ENCODE results near the gene CUL9.
"Not testable (repeated sequence)": the region's sequence is repeated elsewhere in the genome, so short reads cannot be mapped to it uniquely, and the experiment has no call there.

CUL9 gene

DNA sequence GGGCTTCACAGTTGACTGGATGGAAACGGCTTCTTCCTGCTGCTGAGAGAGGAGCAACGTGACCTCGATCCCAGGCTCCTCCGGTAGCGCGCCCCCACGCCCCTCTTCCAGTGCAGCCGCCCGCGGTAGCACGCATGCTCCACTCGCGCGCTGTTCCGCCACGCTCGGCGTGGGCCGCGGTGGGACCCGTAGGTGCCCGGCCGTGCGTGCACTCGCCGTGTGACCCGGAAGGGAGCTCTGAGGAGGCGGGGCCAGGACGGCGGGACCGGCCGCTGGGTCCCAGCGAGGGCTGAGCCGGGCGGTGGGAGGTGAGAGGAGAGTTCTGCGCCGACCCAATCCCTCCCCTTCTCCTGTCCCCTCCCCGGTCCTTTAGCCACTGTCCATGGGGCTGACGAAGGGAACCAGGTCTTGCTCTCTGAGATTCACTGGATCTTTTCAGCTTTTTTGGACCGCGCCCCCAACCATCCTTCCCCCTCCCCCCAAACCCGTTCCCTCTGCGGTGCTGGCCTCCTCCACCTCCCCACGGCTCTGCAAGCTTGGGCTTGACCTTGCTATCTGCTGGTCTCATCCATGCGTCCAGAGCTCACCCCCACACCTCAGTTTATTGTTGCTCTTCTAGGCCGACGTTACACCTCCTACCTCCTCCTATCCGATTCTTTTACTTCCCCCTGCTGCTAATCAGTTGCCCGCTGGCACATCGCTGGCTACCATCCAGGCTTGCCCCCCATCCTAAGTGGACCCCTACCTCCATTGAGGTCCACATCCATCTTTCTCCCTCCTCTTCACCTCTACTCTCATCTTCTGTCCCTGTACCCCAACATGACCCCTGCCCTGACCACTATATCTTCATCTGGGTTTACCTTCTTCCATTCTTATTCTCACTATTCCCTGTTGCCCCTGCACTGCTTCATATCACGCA lies at the start of gene CUL9:
TSS of gene CUL9 (plus strand) at position 255 of the 919 bp plus-strand sequence. CDS start 2,115 bp downstream, outside the sequence.
- peak within 1 kb of the TSS; percentile 2 for H3K27ac ChIP-seq (ENCODE audit: low read depth, low read length)
- H3K4me1 ChIP-seq (ENCODE audit: control insufficient read depth, insufficient read depth, low read length, unreplicated experiment), result peaks cover 22% of the 10 kb centered on the region
- peaks cover 3% of the 10 kb centered on the region for H3K79me2 ChIP-seq (ENCODE audit: control insufficient read depth, insufficient read depth, low read length, unreplicated experiment)
- H2AFZ ChIP-seq (ENCODE audit: low read length, unreplicated experiment), result peak within 1 kb of the TSS; percentile 44
- peak within 1 kb of the TSS; percentile 78 for H3K4me3 ChIP-seq (ENCODE audit: low read depth, low read length)
- peaks cover 8% of the 10 kb centered on the region; the same call in 1 of the 2 replicates for H3K36me3 ChIP-seq (ENCODE audit: insufficient read depth, low read length)
- no peaks in the 10 kb centered on the region for H3K27me3 ChIP-seq (ENCODE audit: insufficient read depth, low read length)

DNA sequence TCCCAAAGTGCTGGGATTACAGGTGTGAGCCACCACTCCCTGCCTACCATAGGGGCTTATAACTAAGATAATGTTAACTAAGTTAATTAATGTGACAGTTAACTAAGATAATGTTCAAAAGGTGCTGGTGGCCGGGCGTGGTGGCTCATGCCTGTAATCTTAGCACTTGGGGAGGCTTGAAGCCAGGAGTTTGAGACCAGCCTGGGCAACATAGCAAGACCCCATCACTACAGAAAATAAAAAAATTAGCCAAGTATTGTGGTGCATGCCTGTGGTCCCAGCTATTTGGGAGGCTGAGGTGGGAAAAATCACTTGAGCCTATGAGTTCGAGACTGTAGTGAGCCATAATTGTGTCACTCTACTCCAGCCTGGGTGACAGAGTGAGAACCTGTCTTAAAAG lies 43.7 kb upstream of the CUL9 start:
- H3K4me1 ChIP-seq (ENCODE audit: control insufficient read depth, insufficient read depth, low read length, unreplicated experiment), result no peaks in the 10 kb centered on the region
- no peaks in the 10 kb centered on the region for H3K36me3 ChIP-seq (ENCODE audit: insufficient read depth, low read length)
- no peak overlapping the region for H2AFZ ChIP-seq (ENCODE audit: low read length, unreplicated experiment)
- H3K27ac ChIP-seq (ENCODE audit: low read depth, low read length), result no peak overlapping the region
- no peak overlapping the region for H3K4me3 ChIP-seq (ENCODE audit: low read depth, low read length)
- no peaks in the 10 kb centered on the region for H3K27me3 ChIP-seq (ENCODE audit: insufficient read depth, low read length)
- H3K79me2 ChIP-seq (ENCODE audit: control insufficient read depth, insufficient read depth, low read length, unreplicated experiment), result no peaks in the 10 kb centered on the region

DNA sequence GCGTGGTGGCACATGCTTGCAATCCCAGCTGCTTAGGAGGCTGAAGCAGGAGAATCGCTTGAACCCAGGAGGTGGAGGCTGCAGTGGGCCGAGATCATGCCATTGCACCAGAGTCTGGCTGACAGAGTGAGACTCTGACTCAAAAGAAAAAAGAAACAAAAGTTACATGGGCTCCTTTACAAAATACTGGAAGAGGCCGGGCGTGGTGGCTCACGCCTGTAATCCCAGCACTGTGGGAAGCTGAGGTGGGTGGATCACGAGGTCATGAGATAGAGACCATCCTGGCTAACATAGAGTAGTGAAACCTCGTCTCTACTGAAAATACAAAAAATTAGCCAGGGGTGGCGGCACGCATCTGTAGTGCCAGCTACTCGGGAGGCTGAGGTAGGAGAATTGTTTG lies 42.0 kb upstream of the CUL9 start:
- H3K4me1 ChIP-seq (ENCODE audit: control insufficient read depth, insufficient read depth, low read length, unreplicated experiment); H3K27ac ChIP-seq (ENCODE audit: low read depth, low read length); H3K4me3 ChIP-seq (ENCODE audit: low read depth, low read length); H3K79me2 ChIP-seq (ENCODE audit: control insufficient read depth, insufficient read depth, low read length, unreplicated experiment); H3K36me3 ChIP-seq (ENCODE audit: insufficient read depth, low read length); H3K27me3 ChIP-seq (ENCODE audit: insufficient read depth, low read length); H2AFZ ChIP-seq (ENCODE audit: low read length, unreplicated experiment): not testable (repeated sequence)

- no peak overlapping the region for H2AFZ ChIP-seq (ENCODE audit: low read length, unreplicated experiment)
- no peaks in the 10 kb centered on the region for H3K36me3 ChIP-seq (ENCODE audit: insufficient read depth, low read length)
- H3K79me2 ChIP-seq (ENCODE audit: control insufficient read depth, insufficient read depth, low read length, unreplicated experiment), result no peaks in the 10 kb centered on the region
- no peak overlapping the region for H3K4me3 ChIP-seq (ENCODE audit: low read depth, low read length)
- peaks cover 8% of the 10 kb centered on the region for H3K4me1 ChIP-seq (ENCODE audit: control insufficient read depth, insufficient read depth, low read length, unreplicated experiment)
- H3K27ac ChIP-seq (ENCODE audit: low read depth, low read length), result no peak overlapping the region
- H3K27me3 ChIP-seq (ENCODE audit: insufficient read depth, low read length), result no peaks in the 10 kb centered on the region
Measured at GRCh38 chr6:43141644-43142043, 40.4 kb upstream of the CUL9 start.

DNA sequence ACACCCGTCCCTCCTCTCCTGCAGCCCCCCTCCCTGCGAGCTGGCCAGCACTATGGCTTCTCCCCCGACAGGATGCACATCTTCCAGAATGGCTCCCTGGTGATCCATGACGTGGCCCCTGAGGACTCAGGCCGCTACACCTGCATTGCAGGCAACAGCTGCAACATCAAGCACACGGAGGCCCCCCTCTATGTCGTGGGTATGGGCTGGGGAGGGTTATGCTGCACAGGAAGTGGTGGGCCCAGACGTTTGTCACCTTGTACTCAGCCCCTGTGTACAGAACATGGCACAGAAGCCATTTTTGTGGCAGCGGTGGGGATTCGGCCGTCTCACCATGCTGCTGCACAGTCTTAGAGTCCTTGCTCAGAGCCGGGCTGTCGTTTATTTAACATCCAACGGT lies 39.9 kb upstream of the CUL9 start:
- Histone ChIP-seq H2AFZ (ENCODE audit: low read length, unreplicated experiment) (no peak overlapping the region), H3K79me2 (ENCODE audit: control insufficient read depth, insufficient read depth, low read length, unreplicated experiment) (no peaks in the 10 kb centered on the region), H3K27me3 (ENCODE audit: insufficient read depth, low read length) (no peaks in the 10 kb centered on the region), H3K4me1 (ENCODE audit: control insufficient read depth, insufficient read depth, low read length, unreplicated experiment) (peaks cover 8% of the 10 kb centered on the region), H3K36me3 (ENCODE audit: insufficient read depth, low read length) (no peaks in the 10 kb centered on the region), H3K27ac (ENCODE audit: low read depth, low read length) (no peak overlapping the region), H3K4me3 (ENCODE audit: low read depth, low read length) (no peak overlapping the region)

DNA sequence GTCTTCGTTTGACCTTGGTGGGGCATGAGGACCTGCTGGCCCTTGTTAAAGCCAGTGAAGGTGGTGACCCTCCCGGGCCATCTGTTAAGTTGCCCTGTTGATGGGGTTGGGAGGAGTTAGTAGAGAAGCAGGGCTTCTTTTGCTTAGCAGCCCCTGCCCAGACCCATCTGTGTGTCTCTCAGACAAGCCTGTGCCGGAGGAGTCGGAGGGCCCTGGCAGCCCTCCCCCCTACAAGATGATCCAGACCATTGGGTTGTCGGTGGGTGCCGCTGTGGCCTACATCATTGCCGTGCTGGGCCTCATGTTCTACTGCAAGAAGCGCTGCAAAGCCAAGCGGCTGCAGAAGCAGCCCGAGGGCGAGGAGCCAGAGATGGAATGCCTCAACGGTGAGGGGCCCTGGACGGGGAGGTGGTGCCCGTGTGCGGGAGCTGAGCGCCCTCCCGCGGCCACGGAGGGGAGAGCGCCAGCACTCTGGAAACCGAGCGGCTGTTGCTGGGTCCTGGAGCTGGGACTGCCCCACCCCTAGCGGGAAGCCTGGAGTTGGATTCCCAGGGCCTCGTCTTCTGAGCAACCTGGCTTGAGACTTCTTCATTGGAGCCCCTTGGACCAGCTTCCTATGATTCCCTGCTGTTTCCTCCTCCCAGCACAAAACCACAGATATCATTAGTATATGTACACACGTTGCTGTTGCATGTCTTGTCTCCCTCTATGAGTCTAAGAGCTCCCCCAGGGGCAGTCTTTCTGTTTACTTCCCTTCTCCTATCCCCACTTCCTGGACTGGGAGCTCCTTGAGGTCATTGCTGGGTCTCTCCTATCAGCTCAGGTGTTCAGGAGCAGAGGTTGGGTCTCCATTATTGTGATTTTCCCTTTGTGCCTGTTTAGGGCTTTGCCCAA lies 38.5 kb upstream of the CUL9 start:
- no peaks in the 10 kb centered on the region for H3K36me3 ChIP-seq (ENCODE audit: insufficient read depth, low read length)
- H2AFZ ChIP-seq (ENCODE audit: low read length, unreplicated experiment), result peak overlapping the region; percentile 52
- H3K4me3 ChIP-seq (ENCODE audit: low read depth, low read length), result no peak overlapping the region
- H3K79me2 ChIP-seq (ENCODE audit: control insufficient read depth, insufficient read depth, low read length, unreplicated experiment), result no peaks in the 10 kb centered on the region
- no peaks in the 10 kb centered on the region for H3K27me3 ChIP-seq (ENCODE audit: insufficient read depth, low read length)
- peaks cover 8% of the 10 kb centered on the region for H3K4me1 ChIP-seq (ENCODE audit: control insufficient read depth, insufficient read depth, low read length, unreplicated experiment)
- no peak overlapping the region for H3K27ac ChIP-seq (ENCODE audit: low read depth, low read length)

DNA sequence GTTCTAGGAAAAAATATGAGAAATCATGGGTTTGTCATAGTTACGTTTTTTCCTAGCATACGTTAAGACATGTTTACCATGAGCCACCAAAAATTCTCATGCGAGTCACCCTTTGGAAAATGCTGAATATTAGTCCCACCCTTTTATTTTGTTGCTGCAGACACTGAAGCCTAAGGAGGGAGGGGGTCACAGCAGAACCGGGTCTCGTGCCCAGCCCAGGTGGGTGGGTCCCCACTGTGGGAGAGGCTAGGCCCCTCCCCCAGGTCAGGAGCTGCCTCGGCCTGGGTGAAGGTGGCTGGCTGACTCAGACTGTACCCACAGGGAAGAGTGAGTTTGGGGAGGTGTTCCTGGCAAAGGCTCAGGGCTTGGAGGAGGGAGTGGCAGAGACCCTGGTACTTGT lies 37.1 kb upstream of the CUL9 start:
- Histone ChIP-seq H3K27me3 (ENCODE audit: insufficient read depth, low read length) (no peaks in the 10 kb centered on the region), H3K27ac (ENCODE audit: low read depth, low read length) (no peak overlapping the region), H3K4me3 (ENCODE audit: low read depth, low read length) (no peak overlapping the region), H3K79me2 (ENCODE audit: control insufficient read depth, insufficient read depth, low read length, unreplicated experiment) (no peaks in the 10 kb centered on the region), H3K4me1 (ENCODE audit: control insufficient read depth, insufficient read depth, low read length, unreplicated experiment) (peaks cover 12% of the 10 kb centered on the region), H2AFZ (ENCODE audit: low read length, unreplicated experiment) (no peak overlapping the region), H3K36me3 (ENCODE audit: insufficient read depth, low read length) (no peaks in the 10 kb centered on the region)

GRCh38 chr6:43146261-43146660 lies 35.7 kb upstream of the CUL9 start:
- Histone ChIP-seq H3K79me2 (ENCODE audit: control insufficient read depth, insufficient read depth, low read length, unreplicated experiment) (no peaks in the 10 kb centered on the region), H3K36me3 (ENCODE audit: insufficient read depth, low read length) (no peaks in the 10 kb centered on the region), H3K27ac (ENCODE audit: low read depth, low read length) (no peak overlapping the region), H2AFZ (ENCODE audit: low read length, unreplicated experiment) (no peak overlapping the region), H3K4me3 (ENCODE audit: low read depth, low read length) (no peak overlapping the region), H3K27me3 (ENCODE audit: insufficient read depth, low read length) (no peaks in the 10 kb centered on the region), H3K4me1 (ENCODE audit: control insufficient read depth, insufficient read depth, low read length, unreplicated experiment) (peaks cover 12% of the 10 kb centered on the region)

GRCh38 chr6:43146709-43147688 lies 35.0 kb upstream of the CUL9 start:
- Histone ChIP-seq H3K79me2 (ENCODE audit: control insufficient read depth, insufficient read depth, low read length, unreplicated experiment) (no peaks in the 10 kb centered on the region), H3K36me3 (ENCODE audit: insufficient read depth, low read length) (no peaks in the 10 kb centered on the region), H3K27me3 (ENCODE audit: insufficient read depth, low read length) (no peaks in the 10 kb centered on the region), H2AFZ (ENCODE audit: low read length, unreplicated experiment) (no peak overlapping the region), H3K4me3 (ENCODE audit: low read depth, low read length) (no peak overlapping the region), H3K27ac (ENCODE audit: low read depth, low read length) (no peak overlapping the region), H3K4me1 (ENCODE audit: control insufficient read depth, insufficient read depth, low read length, unreplicated experiment) (peaks cover 12% of the 10 kb centered on the region)
